OCI-LY1 (cell line): ENCODE measurements around the gene MCTP2.

Source experiments
- H2AFZ ChIP-seq: fragments of 200-600 bp; sonication (generic), shearing (Covaris generic); 2 replicates; pipeline ENCODE4 v1.6.0; 2014; ENCODE audit warnings: antibody characterized with exemption, mild to moderate bottlenecking, low read length
- H3F3A ChIP-seq: fragments of 200-600 bp; sonication (generic), shearing (Covaris generic); 2 replicates; pipeline ENCODE4 v1.6.0; 2014; ENCODE audit warnings: mild to moderate bottlenecking, antibody characterized with exemption, low read length, moderate library complexity; ENCODE audit not compliant: insufficient read depth
- H3K27ac ChIP-seq: fragments of 200-600 bp; sonication (generic); 2 replicates; pipeline ENCODE4 v1.5.1; 2014; ENCODE audit warnings: low read length, mixed run types, mild to moderate bottlenecking, low read depth; ENCODE audit not compliant: poor library complexity, severe bottlenecking
- H3K27me3 ChIP-seq: fragments of 200-600 bp; sonication (generic); 2 replicates; pipeline ENCODE4 v1.6.0; 2014; ENCODE audit warnings: antibody characterized with exemption, mild to moderate bottlenecking, low read length, moderate library complexity; ENCODE audit not compliant: insufficient read depth
- H3K36me3 ChIP-seq: fragments of 200-600 bp; sonication (generic); 2 replicates; pipeline ENCODE4 v1.6.1; 2014; ENCODE audit warnings: mild to moderate bottlenecking, antibody characterized with exemption, low read length, moderate library complexity, mixed read lengths; ENCODE audit not compliant: insufficient read depth
- H3K4me1 ChIP-seq: fragments of 200-600 bp; sonication (generic); 2 replicates; pipeline ENCODE4 v1.5.1; 2014; ENCODE audit warnings: mild to moderate bottlenecking, low read length, moderate library complexity; ENCODE audit not compliant: insufficient read depth, severe bottlenecking
- H3K4me2 ChIP-seq: fragments of 200-600 bp; sonication (generic), shearing (Covaris generic); 2 replicates; pipeline ENCODE4 v1.6.1; 2014; ENCODE audit warnings: low read length
- H3K4me3 ChIP-seq: fragments of 200-600 bp; sonication (generic); 2 replicates; pipeline ENCODE4 v1.5.1; 2014; ENCODE audit warnings: low read length, low read depth, mild to moderate bottlenecking, mixed read lengths; ENCODE audit not compliant: poor library complexity, severe bottlenecking
- H3K79me2 ChIP-seq: fragments of 200-600 bp; shearing (Covaris generic); 2 replicates; pipeline ENCODE4 v1.6.1; 2016; ENCODE audit warnings: mixed run types, low read length, mixed read lengths; ENCODE audit not compliant: insufficient read depth
- H3K9ac ChIP-seq: fragments of 200-600 bp; sonication (generic), shearing (Covaris generic); 2 replicates; pipeline ENCODE4 v1.6.1; 2014; ENCODE audit warnings: mild to moderate bottlenecking, low read length, mixed read lengths
- H3K9me2 ChIP-seq: fragments of 200-600 bp; sonication (generic), shearing (Covaris generic); 2 replicates; pipeline ENCODE4 v1.6.1; 2014; ENCODE audit warnings: low read depth, mild to moderate bottlenecking, low read length, mixed read lengths
- H3K9me3 ChIP-seq: fragments of 200-600 bp; shearing (Covaris generic); 2 replicates; pipeline ENCODE4 v1.6.1; 2014; ENCODE audit warnings: low read length, mixed read lengths
- H4K20me1 ChIP-seq: fragments of 200-600 bp; sonication (generic), shearing (Covaris generic); 2 replicates; pipeline ENCODE4 v1.6.0; 2016; ENCODE audit warnings: mild to moderate bottlenecking, low read length; ENCODE audit not compliant: insufficient read depth
- CTCF ChIP-seq: fragments of 200-600 bp; sonication (generic), shearing (Covaris generic); IDR thresholded peaks from 2 replicates; pipeline ENCODE4 v1.5.1; 2017; ENCODE audit warnings: mild to moderate bottlenecking, antibody characterized with exemption, low read length, moderate library complexity, mixed read lengths
- EZH2 ChIP-seq: fragments of 200-600 bp; sonication (generic), shearing (Covaris generic); IDR thresholded peaks from 2 replicates; pipeline ENCODE4 v1.8.0; 2017; ENCODE audit warnings: borderline replicate concordance, mixed run types, mild to moderate bottlenecking, antibody characterized with exemption, low read length, moderate library complexity, mixed read lengths

MCTP2 gene

GRCh38 chr15:94312946-94313345 is 81.6 kb downstream of the MCTP2 start:
- H3K4me2 ChIP-seq: no peak overlapping the region
- no peak overlapping the region for H2AFZ ChIP-seq
- no peaks in the 10 kb centered on the region for H3K9me3 ChIP-seq
- no peaks in the 10 kb centered on the region for H3K9me2 ChIP-seq
- H3K36me3 ChIP-seq: peaks cover 78% of the 10 kb centered on the region
- H3F3A ChIP-seq: no peaks in the 10 kb centered on the region
- no peak overlapping the region for H3K27ac ChIP-seq
- no peaks in the 10 kb centered on the region for H3K27me3 ChIP-seq
- H3K4me3 ChIP-seq: no peak overlapping the region
- H3K9ac ChIP-seq: no peak overlapping the region
- H3K4me1 ChIP-seq: peaks cover 7% of the 10 kb centered on the region
- TF ChIP-seq EZH2: no peak
- no peak for TF ChIP-seq CTCF
- H3K79me2 ChIP-seq: peaks cover 6% of the 10 kb centered on the region; the same call in 1 of the 2 replicates
- no peaks in the 10 kb centered on the region for H4K20me1 ChIP-seq

- Histone ChIP-seq H3K27ac (no peak overlapping the region), H3K9me2 (no peaks in the 10 kb centered on the region), H3K4me3 (no peak overlapping the region), H3K79me2 (peaks cover 2% of the 10 kb centered on the region; the same call in 1 of the 2 replicates), H3K27me3 (no peaks in the 10 kb centered on the region), H3K36me3 (peaks cover 75% of the 10 kb centered on the region), H2AFZ (no peak overlapping the region), H4K20me1 (no peaks in the 10 kb centered on the region), H3K4me1 (peaks cover 7% of the 10 kb centered on the region), H3K9me3 (no peaks in the 10 kb centered on the region), H3F3A (no peaks in the 10 kb centered on the region), H3K9ac (no peak overlapping the region), H3K4me2 (no peak overlapping the region)
- TF ChIP-seq EZH2 (no peak), CTCF (no peak)
Measured at GRCh38 chr15:94314639-94315038, 83.3 kb downstream of the MCTP2 start.

GRCh38 chr15:94317211-94317610 is 85.8 kb downstream of the MCTP2 start:
- Histone ChIP-seq H3K9me2 (no peaks in the 10 kb centered on the region), H3K4me1 (peaks cover 7% of the 10 kb centered on the region), H3K9ac (no peak overlapping the region), H3F3A (no peaks in the 10 kb centered on the region), H3K4me2 (no peak overlapping the region), H3K27ac (no peak overlapping the region), H3K27me3 (no peaks in the 10 kb centered on the region), H3K36me3 (peaks cover 74% of the 10 kb centered on the region), H3K4me3 (no peak overlapping the region), H2AFZ (no peak overlapping the region), H3K9me3 (no peaks in the 10 kb centered on the region), H4K20me1 (no peaks in the 10 kb centered on the region), H3K79me2 (no peaks in the 10 kb centered on the region)
- no peak for TF ChIP-seq EZH2
- no peak for TF ChIP-seq CTCF
